CD4-positive, alpha-beta T cell treated with Interleukin-21 for 1 hour (primary cell): Measurements from ENCODE around the gene ZCCHC7.
"Not testable (repeated sequence)": the region's sequence is repeated elsewhere in the genome, so short reads cannot be mapped to it uniquely, and the experiment has no call there.

Experiments
- DNase-seq: peaks from one replicate; pipeline ENCODE4 v3.0.0-alpha.2; 2020

ZCCHC7 gene

GRCh38 chr9:37300620-37301019 lies 180.2 kb downstream of the ZCCHC7 start:
- no peak for DNase-seq

- DNase-seq, result no peak
These were observed 180.9 kb downstream of the ZCCHC7 start for GRCh38 chr9:37301042-37301853.

DNA sequence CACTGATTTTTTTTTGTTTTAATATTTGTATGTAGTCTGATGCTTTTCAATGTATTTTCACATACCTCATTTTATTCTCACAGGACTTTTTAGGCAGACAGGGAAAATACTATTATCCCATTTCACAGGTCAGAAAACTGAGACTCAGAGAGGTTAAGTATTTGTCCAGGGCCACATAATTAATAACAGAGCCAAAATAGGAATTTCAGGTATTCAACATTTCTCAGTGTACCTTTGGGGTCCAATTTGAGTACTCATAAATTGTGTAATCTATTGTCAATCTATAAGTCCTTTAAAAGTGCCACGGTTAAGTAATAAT lies 181.4 kb downstream of the ZCCHC7 start:
- no peak for DNase-seq

GRCh38 chr9:37302277-37302676 lies 181.9 kb downstream of the ZCCHC7 start:
- peak; percentile 76 for DNase-seq

GRCh38 chr9:37303272-37303671 lies 182.9 kb downstream of the ZCCHC7 start:
- not testable (repeated sequence) for DNase-seq

GRCh38 chr9:37309136-37309535 lies 188.8 kb downstream of the ZCCHC7 start:
- no peak for DNase-seq

DNA sequence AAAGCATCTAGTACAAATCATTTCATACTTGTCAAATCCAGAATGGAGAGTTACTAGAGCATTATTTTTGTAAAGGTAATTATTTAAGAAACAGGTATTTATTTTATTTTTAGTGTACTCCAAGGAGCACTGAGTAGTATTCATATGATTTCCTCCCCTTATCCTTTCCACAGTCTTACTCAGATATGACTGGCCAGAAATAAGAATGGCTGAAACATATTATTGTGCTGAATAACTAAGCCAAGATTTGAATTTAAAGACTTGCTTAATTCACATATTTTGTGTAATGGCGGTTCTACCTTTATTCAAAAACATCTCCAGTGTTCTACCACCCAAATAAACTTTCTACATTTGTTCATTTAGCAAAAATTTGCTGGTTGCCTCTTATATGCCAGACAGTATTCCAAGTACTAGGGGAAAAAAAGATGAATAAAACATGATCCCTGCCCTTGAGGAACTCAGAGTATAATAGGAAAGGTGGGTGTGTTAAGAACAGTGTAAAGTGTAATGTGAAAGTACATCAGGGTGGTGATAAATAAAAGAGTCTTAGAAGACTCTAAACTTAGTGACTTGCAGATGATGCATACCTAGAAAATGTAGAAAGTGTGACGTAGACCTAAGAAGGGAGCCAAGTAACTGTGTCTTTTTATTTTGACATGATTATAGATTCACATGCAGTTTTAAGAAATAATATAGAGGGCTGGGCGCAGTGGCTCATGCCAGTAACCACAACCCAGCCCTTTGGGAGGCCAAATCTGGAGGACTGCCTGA lies 191.7 kb downstream of the ZCCHC7 start:
- no peak for DNase-seq

- no peak for DNase-seq
These were observed 203.9 kb downstream of the ZCCHC7 start for GRCh38 chr9:37324261-37324683.

DNA sequence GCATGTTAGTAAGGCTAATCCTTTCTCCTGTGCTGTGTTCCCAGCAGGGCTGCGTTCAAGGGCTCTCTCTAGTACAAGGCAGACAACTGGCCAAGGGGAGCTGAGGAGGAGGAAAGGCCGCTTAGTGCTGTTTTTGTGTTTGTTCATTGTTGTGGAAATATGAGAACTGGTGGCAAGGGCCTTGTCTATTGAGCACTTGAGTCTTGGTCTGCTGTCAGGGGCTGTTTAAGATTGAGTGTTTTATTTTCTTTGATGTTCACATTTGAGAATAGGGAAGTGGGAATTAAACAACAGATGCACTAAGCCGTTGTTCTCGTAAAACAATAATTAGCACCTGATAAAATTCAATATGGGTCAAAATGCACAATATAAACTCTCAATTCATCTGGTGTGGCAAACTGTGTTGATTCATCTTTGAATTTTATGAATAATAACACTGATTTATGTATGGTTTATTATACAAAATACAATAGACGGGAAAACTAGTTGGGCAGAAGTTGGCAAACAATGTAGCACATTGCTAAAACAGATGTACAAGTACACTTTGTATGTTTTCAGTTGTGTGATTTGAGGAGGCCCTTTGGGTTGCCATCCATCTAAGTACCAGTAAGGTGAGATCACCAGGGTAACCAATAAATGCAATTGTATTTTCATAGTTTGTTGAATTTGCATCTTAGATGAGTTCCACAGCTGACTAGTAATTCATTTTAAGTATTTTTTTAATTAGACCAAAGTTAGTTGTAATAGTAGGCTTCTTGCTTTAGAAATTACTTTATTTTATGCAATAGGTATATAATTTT lies 204.5 kb downstream of the ZCCHC7 start:
- DNase-seq, result no peak

- no peak for DNase-seq
These were observed 205.4 kb downstream of the ZCCHC7 start for GRCh38 chr9:37325778-37326177.

- no peak for DNase-seq
These were observed 207.2 kb downstream of the ZCCHC7 start for GRCh38 chr9:37327553-37327952.

DNA sequence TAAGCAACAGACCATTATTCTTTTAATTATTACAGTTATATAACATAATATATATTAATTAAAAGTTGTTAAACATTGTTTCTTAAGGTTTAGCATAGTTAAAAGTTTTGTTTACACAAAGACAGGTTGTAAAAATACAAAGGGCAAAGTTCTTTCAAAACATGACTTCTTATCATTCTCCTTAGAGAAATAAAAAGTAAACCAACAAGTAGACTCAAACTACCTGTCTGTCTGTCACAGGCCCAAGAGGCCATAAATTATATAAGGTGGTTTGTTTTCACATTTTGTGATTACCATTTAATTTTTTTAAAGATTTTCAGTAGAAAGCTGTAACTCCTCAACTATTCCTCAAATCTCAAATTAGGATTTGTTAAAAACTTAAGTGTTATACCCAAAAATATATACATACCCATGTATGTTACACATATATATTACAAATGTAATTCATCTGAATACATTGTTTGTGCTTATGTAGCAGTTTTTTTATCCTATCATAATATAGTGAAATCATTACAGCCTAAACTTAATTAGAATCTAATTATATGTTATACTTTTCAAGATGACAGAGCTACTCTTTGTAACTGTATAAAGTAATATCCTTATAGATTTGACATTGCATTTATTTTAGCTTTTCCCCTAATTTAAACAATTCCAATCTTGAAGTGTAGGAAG lies 208.3 kb downstream of the ZCCHC7 start:
- no peak for DNase-seq

GRCh38 chr9:37329576-37329975 lies 209.2 kb downstream of the ZCCHC7 start:
- DNase-seq, result peak; percentile 43

- no peak for DNase-seq
These were observed 211.5 kb downstream of the ZCCHC7 start for GRCh38 chr9:37331871-37332270.

DNA sequence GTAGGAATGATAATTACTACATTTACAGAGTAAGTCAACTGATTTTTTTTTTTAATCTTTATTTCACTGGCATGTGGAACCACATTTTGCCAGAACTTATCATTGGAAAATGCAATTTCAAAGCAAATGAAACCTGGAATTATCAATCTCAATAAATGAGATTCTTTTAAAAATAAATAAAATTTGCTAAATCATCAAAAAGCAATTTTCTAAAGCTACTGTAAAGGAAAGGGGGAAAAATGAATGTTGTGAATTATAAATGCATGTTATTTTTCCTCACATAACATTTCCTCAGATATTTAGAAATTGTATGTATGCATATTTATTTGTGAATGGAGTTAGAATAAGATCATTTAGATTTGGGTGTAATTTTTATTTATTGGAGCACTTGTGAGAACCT lies 212.2 kb downstream of the ZCCHC7 start:
- no peak for DNase-seq

DNA sequence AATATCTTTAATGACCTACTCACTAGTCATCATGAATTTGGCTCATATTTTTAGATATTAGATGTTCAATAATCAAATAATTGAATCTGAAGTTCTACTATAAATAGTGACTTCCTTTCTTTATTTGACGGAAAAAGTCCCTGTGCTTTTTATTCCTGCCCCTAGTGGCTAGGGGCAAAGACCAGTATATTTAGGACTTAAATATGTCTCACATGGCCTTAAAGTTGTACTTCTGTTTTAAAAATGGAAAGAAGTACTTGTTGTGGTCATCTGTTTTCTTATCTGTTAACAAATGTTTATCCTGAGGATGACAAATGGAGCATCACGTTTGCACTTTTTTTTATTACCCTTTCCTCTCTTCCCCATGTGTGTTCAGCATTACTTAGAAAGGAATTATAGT lies 212.9 kb downstream of the ZCCHC7 start:
- no peak for DNase-seq

DNA sequence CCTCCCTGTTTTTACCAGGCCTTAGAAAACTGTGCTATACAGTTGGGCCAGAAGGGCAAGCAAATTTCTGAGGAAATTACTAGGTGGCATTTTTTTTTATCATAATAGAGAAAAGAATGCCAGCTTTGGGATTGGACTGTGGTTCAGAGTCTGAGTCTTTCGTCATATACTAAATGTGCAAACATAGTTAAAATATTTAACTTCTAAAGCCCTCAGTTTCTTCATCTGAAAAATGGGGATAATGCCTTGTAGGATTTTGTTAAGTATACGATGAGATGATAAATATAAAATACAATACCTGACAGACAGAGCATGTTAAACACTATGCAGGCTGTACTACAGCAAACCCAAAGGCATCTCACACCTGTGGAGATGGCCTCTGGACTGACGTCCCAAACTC lies 214.9 kb downstream of the ZCCHC7 start:
- no peak for DNase-seq

- no peak for DNase-seq
These were observed 215.8 kb downstream of the ZCCHC7 start for GRCh38 chr9:37336150-37336549.

DNA sequence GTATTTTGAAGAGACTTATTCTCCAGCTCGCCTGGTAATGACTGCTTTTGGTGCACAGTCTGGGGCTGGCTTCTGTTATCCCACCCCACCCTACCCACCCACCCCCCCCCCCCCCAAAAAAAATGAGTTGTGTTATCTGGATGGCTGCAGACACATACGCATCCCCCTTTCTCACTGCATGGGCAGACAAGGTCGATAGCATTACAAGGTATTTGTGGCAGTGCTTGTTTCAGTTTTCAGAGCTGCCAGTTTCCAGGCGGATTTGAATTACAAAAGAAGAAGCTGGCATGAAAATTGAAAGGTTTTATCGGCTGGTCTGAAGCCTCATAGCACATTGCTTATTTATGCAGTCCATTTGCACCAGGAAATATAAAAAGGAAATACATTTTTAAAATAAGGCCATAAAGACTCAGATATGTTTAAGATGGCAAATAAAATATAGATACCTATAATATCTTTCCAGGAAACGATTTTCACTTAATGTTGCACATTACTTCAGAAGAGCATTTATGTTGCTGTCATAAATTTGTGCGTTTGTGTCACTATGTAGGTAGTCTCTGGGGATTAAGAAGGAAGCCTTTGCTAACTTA lies 217.0 kb downstream of the ZCCHC7 start:
- no peak for DNase-seq

DNA sequence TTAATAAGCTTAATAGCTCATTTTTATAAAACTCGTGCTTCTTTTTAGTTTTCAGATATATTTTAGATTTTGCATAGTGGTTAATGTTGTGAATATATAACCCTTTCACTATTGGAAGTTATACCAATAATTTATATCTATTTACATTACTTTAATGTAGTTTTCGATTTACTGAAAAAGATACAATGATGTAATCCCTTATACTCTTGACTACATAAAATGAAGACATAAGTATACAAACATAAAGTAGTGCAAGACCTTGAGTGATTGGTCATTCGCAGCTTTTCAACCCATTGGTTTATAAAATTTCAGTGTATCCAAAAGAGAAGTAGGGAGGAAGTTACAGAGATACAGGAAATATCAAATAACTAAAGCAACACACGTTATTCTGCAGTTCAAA lies 217.8 kb downstream of the ZCCHC7 start:
- no peak for DNase-seq

DNA sequence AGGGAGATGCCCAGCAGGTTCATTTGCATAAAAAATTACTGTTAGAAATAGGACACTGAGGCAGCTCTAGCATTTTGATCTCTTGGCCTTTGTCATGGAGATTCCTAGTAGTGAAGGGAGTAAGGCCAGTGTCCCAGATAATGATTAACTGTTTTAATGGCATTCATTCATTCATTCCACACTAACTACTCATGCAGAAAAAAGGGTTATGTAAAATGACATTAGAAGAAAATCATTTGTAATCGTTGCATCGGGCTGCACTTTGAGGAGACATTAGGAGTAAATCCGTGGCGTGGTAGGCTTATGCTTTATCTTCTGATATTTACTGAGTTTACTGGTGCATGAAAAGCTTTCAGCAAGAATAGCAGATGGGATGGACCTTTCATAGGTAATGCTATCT lies 219.5 kb downstream of the ZCCHC7 start:
- no peak for DNase-seq

- no peak for DNase-seq
These were observed 220.6 kb downstream of the ZCCHC7 start for GRCh38 chr9:37340961-37341360.

- DNase-seq, result no peak
These were observed 221.3 kb downstream of the ZCCHC7 start for GRCh38 chr9:37341704-37342103.
